Measurements from ENCODE around the gene GOLGA8A. TPM values are rescaled to one million over a fixed set of nuclear protein-coding genes. Genes with fewer than 3 reads are reported as not detected.
"Not testable (repeated sequence)": the region's sequence is repeated elsewhere in the genome, so short reads cannot be mapped to it uniquely, and the experiment has no call there.

The GOLGA8A gene
- 279 and 293 TPM in 2 replicates for total RNA-seq

- intact Hi-C loops (cut with micrococcal nuclease) = loop anchor here (2.0 to 10.0 kb wide), 4 partner anchors 57 to 210 kb away; partner anchors contain the start of genes EMC4, NOP10 and NUTM1
Measured at GRCh38 chr15:34437687-34438086, at the start of gene GOLGA8A. TSS of gene GOLGA8A (minus strand) at chr15:34437808. CDS start at chr15:34389691, 48,117 bp downstream.

- intact Hi-C loops (cut with micrococcal nuclease) = no loop called here
Measured at GRCh38 chr15:34483644-34484043, 46.0 kb upstream of the GOLGA8A start.

GRCh38 chr15:34481370-34481769, 43.8 kb upstream of the GOLGA8A start:
- intact Hi-C loops (cut with micrococcal nuclease) = no loop called here

- intact Hi-C loops (cut with micrococcal nuclease) = no loop called here
Measured at GRCh38 chr15:34473840-34474239, 36.2 kb upstream of the GOLGA8A start.

DNA sequence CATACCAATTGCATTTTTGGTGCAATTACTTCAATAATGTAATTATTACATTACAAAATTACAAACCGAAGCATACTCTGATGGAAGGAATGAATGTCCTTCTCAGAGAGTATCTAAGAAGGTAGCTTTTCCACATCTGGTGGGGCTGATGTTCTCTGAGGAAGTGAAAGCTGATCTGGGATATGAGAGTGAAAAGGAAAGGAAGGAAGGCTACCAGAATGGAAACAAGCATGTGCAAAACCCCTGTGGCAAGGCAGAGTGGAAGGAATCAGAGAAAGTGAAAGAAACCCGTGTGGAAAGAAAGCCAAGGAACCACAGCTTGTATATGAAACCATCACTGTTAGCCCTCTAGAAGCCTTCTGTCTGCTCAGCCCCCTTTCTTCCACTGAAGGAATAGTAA, 35.3 kb upstream of the GOLGA8A start:
- intact Hi-C loops (cut with micrococcal nuclease) = no loop called here

- intact Hi-C loops (cut with micrococcal nuclease) = no loop called here
Measured at GRCh38 chr15:34470892-34471291, 33.3 kb upstream of the GOLGA8A start.

GRCh38 chr15:34470091-34470490, 32.5 kb upstream of the GOLGA8A start:
- intact Hi-C loops (cut with micrococcal nuclease) = no loop called here

GRCh38 chr15:34461730-34462129, 24.1 kb upstream of the GOLGA8A start:
- intact Hi-C loops (cut with micrococcal nuclease) = no loop called here

GRCh38 chr15:34460451-34460850, 22.8 kb upstream of the GOLGA8A start:
- intact Hi-C loops (cut with micrococcal nuclease) = no loop called here

- intact Hi-C loops (cut with micrococcal nuclease) = no loop called here
Measured at GRCh38 chr15:34456658-34457057, 19.1 kb upstream of the GOLGA8A start.

GRCh38 chr15:34442891-34443290, 5.3 kb upstream of the GOLGA8A start:
- intact Hi-C loops (cut with micrococcal nuclease) = no loop called here

GRCh38 chr15:34439878-34440277, 2.3 kb upstream of the GOLGA8A start:
- intact Hi-C loops (cut with micrococcal nuclease) = loop anchor here (5.0 to 10.0 kb wide), 3 partner anchors 55 to 213 kb away; partner anchors contain the start of gene EMC4

DNA sequence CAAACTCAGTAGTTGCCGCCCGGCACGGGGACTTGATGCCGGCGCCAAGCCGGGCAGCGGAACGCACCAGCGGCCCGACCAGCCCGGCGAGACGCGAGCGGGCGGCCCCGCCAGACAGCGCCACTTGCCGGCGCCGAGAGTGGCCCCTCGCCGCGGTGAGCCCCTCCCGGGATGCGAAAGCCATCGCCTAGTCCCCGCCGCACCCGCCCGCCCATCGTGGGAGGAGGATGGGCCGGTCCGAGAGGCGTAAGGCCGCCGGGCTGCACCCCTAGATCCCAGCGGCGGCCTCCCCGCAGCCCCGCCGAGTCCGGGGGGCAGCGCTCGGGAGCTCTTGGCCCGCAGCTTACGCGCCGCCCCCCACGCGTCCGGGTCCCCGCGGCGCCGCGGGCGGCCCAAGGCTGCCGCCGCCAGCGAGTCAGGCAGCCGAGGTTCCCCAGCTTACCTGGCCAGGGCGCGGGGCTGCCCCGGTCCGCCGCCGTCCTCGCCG, 609 bp downstream of the GOLGA8A start:
- intact Hi-C loops (cut with micrococcal nuclease) = loop anchor here (2.0 to 10.0 kb wide), 4 partner anchors 58 to 210 kb away; partner anchors contain the start of genes EMC4, NOP10 and NUTM1

GRCh38 chr15:34436126-34436955, 1.3 kb downstream of the GOLGA8A start:
- intact Hi-C loops (cut with micrococcal nuclease) = loop anchor here (2.0 to 10.0 kb wide), 4 partner anchors 58 to 209 kb away; partner anchors contain the start of genes EMC4, NOP10 and NUTM1

GRCh38 chr15:34435658-34436057, 1.9 kb downstream of the GOLGA8A start:
- intact Hi-C loops (cut with micrococcal nuclease) = loop anchor here (2.0 to 10.0 kb wide), 4 partner anchors 59 to 208 kb away; partner anchors contain the start of genes EMC4, NOP10 and NUTM1

DNA sequence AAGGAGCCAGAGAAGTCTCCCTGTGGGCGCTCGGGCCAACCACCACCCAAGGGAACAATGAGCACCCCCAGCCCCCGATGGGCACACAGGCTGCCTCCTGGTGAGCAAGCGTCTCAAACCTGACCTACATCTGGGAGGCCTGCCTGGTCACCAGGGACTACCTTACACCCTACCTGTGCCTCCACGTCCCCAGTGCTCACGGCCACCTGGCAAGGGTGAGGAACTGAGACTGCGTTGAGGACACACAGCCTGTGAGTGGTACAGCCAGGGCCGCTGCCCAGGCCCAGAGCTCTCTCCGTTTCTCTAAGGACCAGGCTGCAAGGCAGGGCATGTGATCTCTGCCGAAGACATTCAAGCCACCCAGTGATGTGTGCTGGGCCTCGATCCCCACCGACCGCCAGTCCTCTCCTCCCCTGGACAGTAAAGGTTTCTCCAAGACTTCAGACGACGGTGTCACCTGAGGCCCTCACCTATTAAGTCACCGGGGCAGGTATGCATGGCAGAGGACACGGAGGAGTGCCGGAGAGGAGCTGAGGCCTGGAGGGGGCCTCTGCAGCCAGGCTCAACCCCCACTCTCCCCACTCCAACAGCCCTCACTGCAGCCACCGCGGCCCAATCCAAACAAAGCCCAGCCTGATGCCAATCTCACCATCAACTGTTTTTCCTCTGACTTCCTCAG, 2.8 kb downstream of the GOLGA8A start:
- intact Hi-C loops (cut with micrococcal nuclease) = loop anchor here (5.0 to 10.0 kb wide), 3 partner anchors 60 to 207 kb away; partner anchors contain the start of gene EMC4

DNA sequence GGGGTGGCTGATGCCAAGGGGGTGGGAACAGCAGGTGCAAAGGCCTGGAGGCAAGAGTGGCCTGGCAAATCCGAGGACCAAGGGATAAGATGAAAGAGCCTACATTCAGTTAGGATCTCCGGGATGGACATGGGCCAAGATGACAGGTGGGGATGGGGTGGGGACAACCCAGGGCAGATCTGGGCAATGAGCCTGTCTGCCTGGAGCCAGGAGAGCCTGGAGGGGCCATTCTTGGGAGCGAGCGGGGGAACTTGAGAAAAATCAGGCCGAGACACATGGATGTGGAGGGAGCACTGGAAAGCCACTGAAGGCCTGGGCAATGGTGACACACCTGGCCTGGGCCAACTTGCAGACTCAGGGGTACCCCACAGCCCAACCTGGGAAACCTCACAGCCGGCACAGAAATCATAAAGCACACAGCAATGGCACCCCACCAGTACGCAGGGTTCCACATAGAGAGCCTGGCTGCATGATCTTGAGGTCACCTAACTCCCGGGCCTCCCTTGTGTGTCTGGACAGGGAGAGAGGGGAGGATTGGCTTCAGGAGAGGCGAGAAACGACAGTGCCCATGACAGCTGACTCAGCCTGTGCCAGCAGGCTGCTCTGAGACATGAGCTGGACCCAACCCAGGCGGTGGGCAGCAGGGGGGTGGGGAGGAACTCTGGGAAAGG, 3.5 kb downstream of the GOLGA8A start:
- intact Hi-C loops (cut with micrococcal nuclease) = loop anchor here (10.0 kb wide), 1 partner anchor 61 kb away; no protein-coding TSS in a partner anchor

- intact Hi-C loops (cut with micrococcal nuclease) = loop anchor here (10.0 kb wide), 1 partner anchor 64 kb away; no protein-coding TSS in a partner anchor
Measured at GRCh38 chr15:34430642-34431041, 7.0 kb downstream of the GOLGA8A start.

- intact Hi-C loops (cut with micrococcal nuclease) = not testable (repeated sequence)
Measured at GRCh38 chr15:34423425-34424090, 14.1 kb downstream of the GOLGA8A start.

GRCh38 chr15:34420953-34421352, 16.7 kb downstream of the GOLGA8A start:
- intact Hi-C loops (cut with micrococcal nuclease) = not testable (repeated sequence)
